PC-3 (cell line): ENCODE results near the gene ZNF423. TPM values are rescaled to one million over a fixed set of nuclear protein-coding genes. Genes with fewer than 3 reads are reported as not detected.

Source experiments
- ATAC-seq: fragments of 200-7000 bp; cut with Tn5 transposase; 2 replicates; pipeline ENCODE4 v1.9.1; 2020; ENCODE audit warnings: mild to moderate bottlenecking, moderate library complexity
- BruUV-seq: library from RNA; stranded (reverse); fragments of 400-500 nt; replicated peaks from 2 replicates; lab custom pipeline; 2021; lab: Mats Ljungman, UMichigan
- CTCF ChIA-PET: fragments of 300-600 bp; sonication (Branson Sonifier 250); formaldehyde crosslinking; loops from one replicate; lab custom pipeline; 2022; ENCODE audit warnings: antibody characterized with exemption; lab: Charles Lee
- POLR2A ChIA-PET: fragments of 300-600 bp; sonication (Branson Sonifier 250); formaldehyde crosslinking; loops from one replicate; lab custom pipeline; 2022; ENCODE audit warnings: antibody characterized with exemption; ENCODE audit not compliant: unreplicated experiment; lab: Charles Lee
- DNase-seq: peaks from one replicate; pipeline ENCODE4 v3.0.0-alpha.2; 2015
- H2AFZ ChIP-seq: fragments of 300-600 bp; sonication (generic); 2 replicates; pipeline ENCODE4 v1.6.0; 2016; ENCODE audit warnings: antibody characterized with exemption, low read length
- H3F3A ChIP-seq: fragments of 300-600 bp; sonication (generic); one replicate; pipeline ENCODE4 v1.6.0; 2017; ENCODE audit warnings: antibody characterized with exemption, low read length, control low read depth, mild to moderate bottlenecking; ENCODE audit not compliant: unreplicated experiment
- H3K27ac ChIP-seq: fragments of 300-600 bp; sonication (generic); 2 replicates; pipeline ENCODE4 v1.5.1; 2016; ENCODE audit warnings: mild to moderate bottlenecking, low read length
- H3K27me3 ChIP-seq: fragments of 300-600 bp; sonication (generic); 2 replicates; pipeline ENCODE4 v1.6.1; 2016; ENCODE audit warnings: low read length, mixed read lengths
- H3K36me3 ChIP-seq: fragments of 300-600 bp; sonication (generic); 2 replicates; pipeline ENCODE4 v1.6.1; 2016; ENCODE audit warnings: low read depth, mixed run types, low read length, mixed read lengths
- H3K4me1 ChIP-seq: fragments of 300-600 bp; sonication (generic); 2 replicates; pipeline ENCODE4 v1.5.1; 2016; ENCODE audit warnings: low read length; ENCODE audit not compliant: insufficient read depth
- H3K4me2 ChIP-seq: fragments of 300-600 bp; sonication (generic); 2 replicates; pipeline ENCODE4 v1.6.0; 2016; ENCODE audit warnings: low read length
- H3K4me3 ChIP-seq: fragments of 300-600 bp; sonication (generic); 2 replicates; pipeline ENCODE4 v1.5.1; 2016; ENCODE audit warnings: mild to moderate bottlenecking, low read length, mixed read lengths
- H3K79me2 ChIP-seq: fragments of 300-600 bp; sonication (generic); 2 replicates; pipeline ENCODE4 v1.6.1; 2017; ENCODE audit warnings: low read length, mixed read lengths
- H3K9ac ChIP-seq: fragments of 300-600 bp; sonication (generic); 2 replicates; pipeline ENCODE4 v1.6.0; 2016; ENCODE audit warnings: mild to moderate bottlenecking, low read length
- H3K9me2 ChIP-seq: fragments of 300-600 bp; sonication (generic); replicated peaks from 2 replicates; pipeline ENCODE4 v1.6.1; 2016; ENCODE audit warnings: mixed run types, low read length, mixed read lengths
- H3K9me3 ChIP-seq: fragments of 300-600 bp; sonication (generic); 2 replicates; pipeline ENCODE4 v1.6.1; 2016; ENCODE audit warnings: low read length, mixed read lengths
- H4K20me1 ChIP-seq: fragments of 300-600 bp; sonication (generic); 2 replicates; pipeline ENCODE4 v1.6.1; 2016; ENCODE audit warnings: low read length, mixed read lengths
- EZH2 ChIP-seq: fragments of 300-600 bp; sonication (generic); IDR thresholded peaks from one replicate; pipeline ENCODE4 v1.6.1; 2017; ENCODE audit warnings: antibody characterized with exemption, mild to moderate bottlenecking, low read length; ENCODE audit not compliant: unreplicated experiment
- EZH2phosphoT487 ChIP-seq: fragments of 300-600 bp; sonication (generic); IDR thresholded peaks from 2 replicates; pipeline ENCODE4 v1.6.1; 2018; ENCODE audit warnings: mild to moderate bottlenecking, antibody characterized with exemption, low read length, borderline replicate concordance
- intact Hi-C: fragments of 100-400 bp; cut with micrococcal nuclease; formaldehyde crosslinking; loops from 2 replicates; pipeline ENCODE4 v1.9.0; 2023
- total RNA-seq: library from RNA; depleted of rRNA; stranded (reverse); fragments of >200 nt; gene quantifications from 2 replicates; pipeline ENCODE4 v1.2.3, GENCODE V29; 2014
- TF ChIP-seq, protein P1 (sequence below): fragments of 300-600 bp; sonication (generic); conservative IDR thresholded peaks from 2 replicates; pipeline ENCODE4 v1.5.1; 2017; ENCODE audit warnings: antibody characterized with exemption, low read depth, mild to moderate bottlenecking, low read length

The ZNF423 gene
- total RNA-seq, 1 experiment from 2014 or later: not detected

DNA sequence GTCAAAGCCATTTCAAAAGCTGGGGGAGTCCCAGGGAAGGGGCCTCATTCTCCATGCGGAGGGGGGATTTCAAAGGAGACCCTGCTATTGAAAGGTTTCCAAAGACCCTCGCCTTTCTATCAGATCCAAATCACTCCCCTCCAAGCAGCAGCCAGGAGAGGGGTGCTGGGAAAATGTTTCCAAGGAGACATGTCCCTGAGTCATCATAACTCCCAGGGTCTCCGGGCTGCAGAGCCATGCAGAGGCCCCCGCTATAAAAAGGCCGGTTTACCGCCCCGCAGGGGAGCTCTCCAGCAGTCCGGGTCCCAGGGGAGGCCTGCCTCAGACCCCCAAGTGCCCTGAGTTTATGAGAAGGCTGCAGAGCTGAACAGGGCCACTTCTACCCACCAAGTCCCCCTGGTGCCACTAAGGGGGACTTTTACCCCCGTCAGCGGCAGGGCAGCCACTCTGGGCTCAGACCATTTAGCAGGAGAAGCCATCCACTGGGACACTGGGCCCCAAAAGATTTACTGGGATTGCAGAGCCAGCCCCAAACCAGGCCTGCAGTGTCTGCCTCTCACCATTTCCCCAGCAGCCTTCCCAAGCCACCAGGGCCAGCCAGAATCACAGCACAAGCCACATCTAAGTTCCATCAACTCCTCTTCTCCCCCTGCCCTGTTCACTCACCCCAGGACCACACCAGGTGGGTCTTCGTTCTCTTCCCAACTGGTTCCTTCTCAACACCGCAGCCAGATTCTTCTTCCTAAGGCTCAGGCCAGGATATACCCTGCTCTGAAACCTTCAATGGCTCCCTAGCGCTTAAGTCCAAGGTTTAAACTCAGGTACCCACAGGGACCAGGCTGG lies 234.4 kb downstream of the ZNF423 start:
- H3K79me2 ChIP-seq: no peaks in the 10 kb centered on the region
- no peak overlapping the region for H3K4me2 ChIP-seq
- H3K9me2 ChIP-seq: no peaks in the 10 kb centered on the region
- no peak overlapping the region for H3K4me3 ChIP-seq
- ChIA-PET POLR2A (no interaction called here), CTCF (no interaction called here)
- TF ChIP-seq, protein P1, sequence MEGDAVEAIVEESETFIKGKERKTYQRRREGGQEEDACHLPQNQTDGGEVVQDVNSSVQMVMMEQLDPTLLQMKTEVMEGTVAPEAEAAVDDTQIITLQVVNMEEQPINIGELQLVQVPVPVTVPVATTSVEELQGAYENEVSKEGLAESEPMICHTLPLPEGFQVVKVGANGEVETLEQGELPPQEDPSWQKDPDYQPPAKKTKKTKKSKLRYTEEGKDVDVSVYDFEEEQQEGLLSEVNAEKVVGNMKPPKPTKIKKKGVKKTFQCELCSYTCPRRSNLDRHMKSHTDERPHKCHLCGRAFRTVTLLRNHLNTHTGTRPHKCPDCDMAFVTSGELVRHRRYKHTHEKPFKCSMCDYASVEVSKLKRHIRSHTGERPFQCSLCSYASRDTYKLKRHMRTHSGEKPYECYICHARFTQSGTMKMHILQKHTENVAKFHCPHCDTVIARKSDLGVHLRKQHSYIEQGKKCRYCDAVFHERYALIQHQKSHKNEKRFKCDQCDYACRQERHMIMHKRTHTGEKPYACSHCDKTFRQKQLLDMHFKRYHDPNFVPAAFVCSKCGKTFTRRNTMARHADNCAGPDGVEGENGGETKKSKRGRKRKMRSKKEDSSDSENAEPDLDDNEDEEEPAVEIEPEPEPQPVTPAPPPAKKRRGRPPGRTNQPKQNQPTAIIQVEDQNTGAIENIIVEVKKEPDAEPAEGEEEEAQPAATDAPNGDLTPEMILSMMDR: no peak
- TF ChIP-seq EZH2 (no peak), EZH2phosphoT487 (no peak)
- H3K9me3 ChIP-seq: no peaks in the 10 kb centered on the region
- no peaks in the 10 kb centered on the region for H4K20me1 ChIP-seq
- no peaks in the 10 kb centered on the region for H3K27me3 ChIP-seq
- ATAC-seq: no peak
- no peak overlapping the region for H2AFZ ChIP-seq
- no peaks in the 10 kb centered on the region for H3F3A ChIP-seq
- no peak overlapping the region for H3K9ac ChIP-seq
- no TSS peak for BruUV-seq
- intact Hi-C loops: no loop called here
- no peak overlapping the region for H3K27ac ChIP-seq
- H3K4me1 ChIP-seq: no peaks in the 10 kb centered on the region
- DNase-seq: no peak
- H3K36me3 ChIP-seq: no peaks in the 10 kb centered on the region

DNA sequence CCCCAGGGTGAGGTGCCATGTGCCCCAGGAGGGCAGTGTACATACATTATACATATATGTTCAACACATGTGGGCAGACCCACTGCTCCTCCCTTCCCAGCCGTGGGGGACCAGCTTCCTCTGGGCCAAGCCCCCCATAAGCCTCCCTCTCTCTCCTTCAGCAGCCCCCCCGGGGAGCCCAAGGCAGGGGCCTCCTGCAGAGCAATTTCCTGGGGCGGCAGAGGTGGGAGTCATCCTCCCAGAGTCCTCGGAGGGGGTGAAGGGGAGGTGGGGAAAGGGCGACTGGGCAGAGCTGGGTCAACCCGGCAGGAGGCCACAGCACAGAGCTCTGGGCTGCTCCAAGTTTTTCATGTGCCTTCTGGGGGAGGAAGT lies 235.1 kb downstream of the ZNF423 start:
- BruUV-seq: no TSS peak
- intact Hi-C loops: no loop called here
- Histone ChIP-seq H3K4me1 (no peaks in the 10 kb centered on the region), H2AFZ (no peak overlapping the region), H3K36me3 (no peaks in the 10 kb centered on the region), H3K27ac (no peak overlapping the region), H3K9ac (no peak overlapping the region), H3K9me3 (no peaks in the 10 kb centered on the region), H3K9me2 (no peaks in the 10 kb centered on the region), H3K4me2 (no peak overlapping the region), H3K4me3 (no peak overlapping the region), H3K27me3 (no peaks in the 10 kb centered on the region), H4K20me1 (no peaks in the 10 kb centered on the region), H3K79me2 (no peaks in the 10 kb centered on the region), H3F3A (no peaks in the 10 kb centered on the region)
- ATAC-seq: no peak
- no peak for TF ChIP-seq EZH2phosphoT487
- TF ChIP-seq EZH2: no peak
- TF ChIP-seq, protein P1: no peak
- ChIA-PET POLR2A (no interaction called here), CTCF (no interaction called here)
- no peak for DNase-seq

DNA sequence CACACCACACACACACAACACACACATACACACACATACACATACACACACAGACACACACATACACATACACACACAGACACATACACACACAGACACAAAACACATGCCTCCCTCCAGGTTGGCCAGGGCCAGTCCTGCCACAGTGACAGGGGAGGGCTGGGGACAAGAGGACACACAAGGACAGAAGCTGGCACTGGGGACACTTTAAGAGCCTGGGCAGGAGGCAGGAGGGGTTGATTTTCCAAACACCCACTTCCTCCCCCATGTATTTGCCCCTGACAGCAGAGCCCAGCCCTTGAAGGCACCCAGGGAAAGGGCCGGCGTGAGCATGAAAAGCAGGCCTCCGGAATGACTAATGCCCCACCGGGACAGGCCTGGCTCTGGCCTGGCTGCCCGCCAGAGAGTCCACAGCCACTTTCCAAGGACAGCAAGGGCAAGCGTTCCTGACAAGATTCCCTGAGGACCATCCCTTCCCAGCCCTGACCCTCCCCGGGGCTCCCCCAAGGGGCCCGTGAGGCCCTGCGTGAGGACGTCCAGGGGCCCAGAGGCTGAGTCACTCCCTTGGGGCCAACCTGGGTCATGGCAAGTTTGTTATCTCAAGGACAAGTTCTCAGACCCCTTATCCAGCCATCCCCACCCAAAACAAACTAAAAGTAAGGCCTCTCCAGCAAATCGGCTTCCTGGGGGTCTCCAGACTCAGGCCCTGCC lies 235.6 kb downstream of the ZNF423 start:
- intact Hi-C loops: no loop called here
- CTCF ChIA-PET: no interaction called here

More for the DNA sequence above, 235.6 kb downstream of the ZNF423 start:
- DNase-seq (peak; percentile 33), ATAC-seq (no peak)
- POLR2A ChIA-PET: no interaction called here
- Histone ChIP-seq H2AFZ (no peak overlapping the region), H3K9me2 (no peaks in the 10 kb centered on the region), H3K27me3 (no peaks in the 10 kb centered on the region), H3K4me1 (no peaks in the 10 kb centered on the region), H3K79me2 (no peaks in the 10 kb centered on the region), H3K4me3 (no peak overlapping the region), H3K4me2 (no peak overlapping the region), H3K9me3 (no peaks in the 10 kb centered on the region), H3F3A (no peaks in the 10 kb centered on the region), H3K27ac (no peak overlapping the region), H4K20me1 (no peaks in the 10 kb centered on the region), H3K36me3 (no peaks in the 10 kb centered on the region), H3K9ac (no peak overlapping the region)
- TF ChIP-seq EZH2 (no peak), EZH2phosphoT487 (no peak)
- TF ChIP-seq, protein P1: no peak
- BruUV-seq: no TSS peak
